ENCODE measurements around the gene ARHGEF16. TPM values are rescaled to one million over a fixed set of nuclear protein-coding genes. Genes with fewer than 3 reads are reported as not detected.

Gene ARHGEF16
- total and polyA plus RNA-seq, 2 donors (not counting 1 experiment from before 2014, with no cell fraction given) = 0.13 to 0.22 TPM

DNA sequence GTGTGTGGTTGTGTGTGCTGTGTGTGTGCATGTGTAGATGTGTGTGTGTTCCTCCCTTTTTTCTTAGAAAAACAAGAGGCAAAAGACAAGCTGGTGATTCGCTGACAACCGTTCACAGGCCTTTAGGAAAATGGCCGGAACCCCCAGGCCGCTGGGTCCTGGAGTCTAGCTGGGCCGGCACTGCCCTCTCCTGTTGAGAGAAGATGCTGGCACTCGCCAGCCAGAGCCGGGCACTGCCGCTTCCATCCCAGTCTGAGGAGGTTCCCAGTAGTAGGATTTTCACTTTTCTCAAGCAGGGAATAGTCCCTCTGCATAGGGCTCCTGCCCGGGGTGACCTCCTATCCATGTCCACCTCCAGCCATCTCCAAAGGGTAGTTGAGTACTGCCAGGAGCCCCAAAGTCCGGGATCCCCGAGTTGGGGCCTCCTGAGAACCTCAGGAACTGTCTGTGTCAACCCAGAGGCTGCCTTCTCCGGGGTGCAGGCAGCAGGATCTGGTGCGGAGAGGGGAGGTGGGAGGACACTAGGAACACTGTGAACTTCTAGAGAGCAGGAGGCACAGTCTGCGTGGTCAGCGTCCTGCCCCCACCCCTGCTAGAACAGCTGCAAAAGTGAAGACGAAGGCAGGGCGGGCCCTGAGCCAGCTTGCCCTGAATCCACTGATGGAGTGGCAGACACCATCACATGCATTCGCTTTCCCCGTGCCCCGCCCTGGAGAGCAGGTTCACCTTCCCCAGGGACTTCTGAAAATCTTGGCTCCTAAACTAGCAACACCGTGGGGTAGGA lies 44.1 kb upstream of the ARHGEF16 start:
- Histone ChIP-seq H3K9ac (ENCODE audit: low read length) (no peak overlapping the region), H3K4me1 (ENCODE audit: control insufficient read depth in 2 of 2, insufficient read depth in 2 of 2, low read length in 2 of 2) (no peaks in the 10 kb centered on the region)
- WGBS (ENCODE audit: insufficient coverage) = 89% methylated on average over 20 of the region's 21 CpGs

DNA sequence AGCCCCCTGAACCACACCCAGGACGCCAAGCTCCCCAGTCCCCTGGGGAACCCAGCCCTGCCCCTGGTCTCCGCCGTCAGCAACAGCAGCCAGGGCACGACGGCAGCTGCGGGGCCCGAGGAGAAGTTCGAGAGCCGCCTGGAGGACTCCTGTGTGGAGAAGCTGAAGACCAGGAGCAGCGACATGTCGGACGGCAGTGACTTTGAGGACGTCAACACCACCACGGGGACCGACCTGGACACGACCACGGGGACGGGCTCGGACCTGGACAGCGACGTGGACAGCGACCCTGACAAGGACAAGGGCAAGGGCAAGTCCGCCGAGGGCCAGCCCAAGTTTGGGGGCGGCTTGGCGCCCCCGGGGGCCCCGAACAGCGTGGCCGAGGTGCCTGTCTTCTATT lies 42.7 kb upstream of the ARHGEF16 start:
- no peak for DNase-seq
- H3K27me3 Mint-ChIP-seq = no peaks in the 10 kb centered on the region
- Histone ChIP-seq H3K27ac (ENCODE audit: low read length in 2 of 2) (no peak overlapping the region), H3K27me3 (replicated peaks in 1 of 4; ENCODE audit: control extremely low read depth in 1 of 4, control insufficient read depth in 3 of 4, insufficient read depth in 4 of 4, low read length in 3 of 4) (no peaks in the 10 kb centered on the region), H3K9me3 (ENCODE audit: control extremely low read depth in 1 of 3, control insufficient read depth in 2 of 3, insufficient read depth in 1 of 3, low read length in 2 of 3) (peaks cover 0 to 37% (median under 1%) of the 10 kb centered on the region in 3 donors), H3K4me3 (ENCODE audit: control extremely low read depth in 1 of 5, extremely low read depth in 1 of 5, insufficient read depth in 1 of 5, low read depth in 2 of 5, low read length in 4 of 5) (no peak overlapping the region), H4K20me1 (ENCODE audit: control insufficient read depth, insufficient read depth, low read length, poor library complexity, severe bottlenecking) (no peaks in the 10 kb centered on the region), H3K9ac (ENCODE audit: low read length) (no peak overlapping the region), H3K79me2 (ENCODE audit: control insufficient read depth, insufficient read depth, low read length) (no peaks in the 10 kb centered on the region), H3K4me1 (ENCODE audit: control insufficient read depth in 2 of 2, insufficient read depth in 2 of 2, low read length in 2 of 2) (no peaks in the 10 kb centered on the region), H3K36me3 (replicated peaks in 1 of 2; ENCODE audit: control extremely low read depth in 1 of 2, control insufficient read depth in 1 of 2, extremely low read depth in 1 of 2, insufficient read depth in 2 of 2, low read length in 1 of 2) (no peaks in the 10 kb centered on the region), H2AFZ (ENCODE audit: insufficient read depth, low read depth, low read length, poor library complexity, severe bottlenecking) (no peak overlapping the region), H3K4me2 (replicated peaks; ENCODE audit: low read depth, low read length, poor library complexity, severe bottlenecking) (no peak overlapping the region)
- H3K27ac Mint-ChIP-seq = no peak overlapping the region
- no peaks in the 10 kb centered on the region for H3K4me1 Mint-ChIP-seq
- CTCF ChIA-PET = no interaction called here
- H3K9me3 Mint-ChIP-seq (ENCODE audit: insufficient read depth) = no peaks in the 10 kb centered on the region
- intact Hi-C loops (cut with micrococcal nuclease) = no loop called here
- no peak for ATAC-seq (ENCODE audit: low read depth)
- H3K4me3 Mint-ChIP-seq = no peak overlapping the region
- POLR2A ChIA-PET = no interaction called here
- 92% methylated on average over 30 of the region's 30 CpGs for WGBS (ENCODE audit: insufficient coverage)
- TF ChIP-seq, protein P1, sequence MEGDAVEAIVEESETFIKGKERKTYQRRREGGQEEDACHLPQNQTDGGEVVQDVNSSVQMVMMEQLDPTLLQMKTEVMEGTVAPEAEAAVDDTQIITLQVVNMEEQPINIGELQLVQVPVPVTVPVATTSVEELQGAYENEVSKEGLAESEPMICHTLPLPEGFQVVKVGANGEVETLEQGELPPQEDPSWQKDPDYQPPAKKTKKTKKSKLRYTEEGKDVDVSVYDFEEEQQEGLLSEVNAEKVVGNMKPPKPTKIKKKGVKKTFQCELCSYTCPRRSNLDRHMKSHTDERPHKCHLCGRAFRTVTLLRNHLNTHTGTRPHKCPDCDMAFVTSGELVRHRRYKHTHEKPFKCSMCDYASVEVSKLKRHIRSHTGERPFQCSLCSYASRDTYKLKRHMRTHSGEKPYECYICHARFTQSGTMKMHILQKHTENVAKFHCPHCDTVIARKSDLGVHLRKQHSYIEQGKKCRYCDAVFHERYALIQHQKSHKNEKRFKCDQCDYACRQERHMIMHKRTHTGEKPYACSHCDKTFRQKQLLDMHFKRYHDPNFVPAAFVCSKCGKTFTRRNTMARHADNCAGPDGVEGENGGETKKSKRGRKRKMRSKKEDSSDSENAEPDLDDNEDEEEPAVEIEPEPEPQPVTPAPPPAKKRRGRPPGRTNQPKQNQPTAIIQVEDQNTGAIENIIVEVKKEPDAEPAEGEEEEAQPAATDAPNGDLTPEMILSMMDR (IDR thresholded peaks at IDR 0.05) = no peak
- no peak for TF ChIP-seq EZH2 (IDR thresholded peaks at IDR 0.05; ENCODE audit: borderline replicate concordance, insufficient read depth, low read depth, low read length, poor library complexity, severe bottlenecking)

More for the DNA sequence above, 44.1 kb upstream of the ARHGEF16 start:
- intact Hi-C loops (cut with micrococcal nuclease) = no loop called here
- CTCF ChIA-PET = no interaction called here
- peaks cover 0 to 22% (median 0%) of the 10 kb centered on the region in 3 donors for H3K9me3 ChIP-seq (ENCODE audit: control extremely low read depth in 1 of 3, control insufficient read depth in 2 of 3, insufficient read depth in 1 of 3, low read length in 2 of 3)
- Mint-ChIP-seq H3K27me3 (no peaks in the 10 kb centered on the region), H3K4me3 (no peak overlapping the region), H3K4me1 (no peaks in the 10 kb centered on the region), H3K9me3 (ENCODE audit: insufficient read depth) (no peaks in the 10 kb centered on the region), H3K27ac (no peak overlapping the region)
- TF ChIP-seq, protein P1 (IDR thresholded peaks at IDR 0.05) = no peak
- TF ChIP-seq EZH2 (IDR thresholded peaks at IDR 0.05; ENCODE audit: borderline replicate concordance, insufficient read depth, low read depth, low read length, poor library complexity, severe bottlenecking) = no peak
- H3K27me3 ChIP-seq (replicated peaks in 1 of 4; ENCODE audit: control extremely low read depth in 1 of 4, control insufficient read depth in 3 of 4, insufficient read depth in 4 of 4, low read length in 3 of 4) = no peaks in the 10 kb centered on the region
- no peaks in the 10 kb centered on the region for H3K79me2 ChIP-seq (ENCODE audit: control insufficient read depth, insufficient read depth, low read length)
- no peak for DNase-seq
- H4K20me1 ChIP-seq (ENCODE audit: control insufficient read depth, insufficient read depth, low read length, poor library complexity, severe bottlenecking) = no peaks in the 10 kb centered on the region
- no peaks in the 10 kb centered on the region for H3K36me3 ChIP-seq (replicated peaks in 1 of 2; ENCODE audit: control extremely low read depth in 1 of 2, control insufficient read depth in 1 of 2, extremely low read depth in 1 of 2, insufficient read depth in 2 of 2, low read length in 1 of 2)
- no peak for ATAC-seq (ENCODE audit: low read depth)
- H3K4me2 ChIP-seq (replicated peaks; ENCODE audit: low read depth, low read length, poor library complexity, severe bottlenecking) = no peak overlapping the region
- POLR2A ChIA-PET = no interaction called here
- no peak overlapping the region for H2AFZ ChIP-seq (ENCODE audit: insufficient read depth, low read depth, low read length, poor library complexity, severe bottlenecking)
- H3K27ac ChIP-seq (ENCODE audit: low read length in 2 of 2) = no peak overlapping the region
- no peak overlapping the region for H3K4me3 ChIP-seq (ENCODE audit: control extremely low read depth in 1 of 5, extremely low read depth in 1 of 5, insufficient read depth in 1 of 5, low read depth in 2 of 5, low read length in 4 of 5)
